ENCODE data around the gene VANGL2.

- TF ChIP-seq CTCF (IDR thresholded peaks at IDR 0.05) (no peak), POLR2A (IDR thresholded peaks at IDR 0.05) (no peak), EP300 (IDR thresholded peaks at IDR 0.05) (no peak)
Observed at GRCh38 chr1:160358073-160358472, 42.3 kb upstream of the VANGL2 start.
